ENCODE results near the gene AP1S3.
A peak's percentile ranks its signal among the peaks of the same experiment; 100 is the strongest.

Gene AP1S3

DNA sequence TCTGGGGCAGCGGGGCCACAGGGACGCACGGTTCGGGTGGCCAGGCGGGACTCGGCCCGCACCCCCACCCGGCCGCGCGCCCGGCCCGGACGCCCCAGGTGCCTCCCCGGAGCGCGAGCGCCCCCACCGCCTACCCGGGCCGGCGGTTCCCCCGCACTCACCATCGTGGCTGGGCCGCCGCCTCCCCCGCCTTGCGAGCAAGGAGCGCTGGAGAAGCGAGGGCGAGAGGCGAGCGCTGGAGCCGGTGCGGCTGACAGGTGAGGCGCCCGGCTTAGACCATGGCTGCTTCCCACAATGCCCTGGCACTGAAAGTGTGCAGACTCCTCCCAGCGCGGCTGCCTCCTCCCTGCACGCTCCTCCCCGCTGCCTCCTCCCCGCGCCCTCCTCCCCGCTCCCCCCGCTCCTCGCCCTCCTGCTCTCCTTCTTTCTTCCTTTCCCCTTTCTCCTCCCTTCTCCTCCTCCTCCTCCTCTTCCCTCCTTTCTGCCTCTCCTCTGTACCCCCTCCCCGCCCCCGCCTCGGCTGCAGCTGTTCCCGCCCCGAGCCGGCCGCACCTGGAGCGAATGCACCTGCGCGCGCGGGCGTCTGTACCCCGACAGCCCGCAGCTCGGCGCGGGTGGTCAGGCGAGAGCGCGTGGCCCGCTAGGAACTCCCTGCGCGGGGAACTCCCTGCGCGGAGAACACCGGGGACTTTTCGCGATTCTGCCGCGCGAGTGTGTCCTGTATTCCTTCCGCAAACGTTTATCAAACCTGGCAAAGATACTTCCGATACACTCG is at the start of gene AP1S3:
TSS of gene AP1S3 (minus strand) at position 296 of the 775 bp plus-strand sequence. CDS start at position 164, 132 bp downstream.
- TF ChIP-seq, protein P1, sequence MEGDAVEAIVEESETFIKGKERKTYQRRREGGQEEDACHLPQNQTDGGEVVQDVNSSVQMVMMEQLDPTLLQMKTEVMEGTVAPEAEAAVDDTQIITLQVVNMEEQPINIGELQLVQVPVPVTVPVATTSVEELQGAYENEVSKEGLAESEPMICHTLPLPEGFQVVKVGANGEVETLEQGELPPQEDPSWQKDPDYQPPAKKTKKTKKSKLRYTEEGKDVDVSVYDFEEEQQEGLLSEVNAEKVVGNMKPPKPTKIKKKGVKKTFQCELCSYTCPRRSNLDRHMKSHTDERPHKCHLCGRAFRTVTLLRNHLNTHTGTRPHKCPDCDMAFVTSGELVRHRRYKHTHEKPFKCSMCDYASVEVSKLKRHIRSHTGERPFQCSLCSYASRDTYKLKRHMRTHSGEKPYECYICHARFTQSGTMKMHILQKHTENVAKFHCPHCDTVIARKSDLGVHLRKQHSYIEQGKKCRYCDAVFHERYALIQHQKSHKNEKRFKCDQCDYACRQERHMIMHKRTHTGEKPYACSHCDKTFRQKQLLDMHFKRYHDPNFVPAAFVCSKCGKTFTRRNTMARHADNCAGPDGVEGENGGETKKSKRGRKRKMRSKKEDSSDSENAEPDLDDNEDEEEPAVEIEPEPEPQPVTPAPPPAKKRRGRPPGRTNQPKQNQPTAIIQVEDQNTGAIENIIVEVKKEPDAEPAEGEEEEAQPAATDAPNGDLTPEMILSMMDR (IDR thresholded peaks at IDR 0.05) = no peak
- DNase-seq = peak; percentile 75
- no peaks in the 10 kb centered on the region for H3K9me3 Mint-ChIP-seq
- no peaks in the 10 kb centered on the region for H3K36me3 Mint-ChIP-seq (ENCODE audit: low read depth)
- H3K27ac Mint-ChIP-seq = no peak within 1 kb of the TSS
- H3K4me3 Mint-ChIP-seq = peak within 1 kb of the TSS; percentile 88
- peaks cover 5% of the 10 kb centered on the region for H3K4me1 Mint-ChIP-seq
- H3K27me3 Mint-ChIP-seq (ENCODE audit: low read depth, poor library complexity) = peaks cover 50% of the 10 kb centered on the region

DNA sequence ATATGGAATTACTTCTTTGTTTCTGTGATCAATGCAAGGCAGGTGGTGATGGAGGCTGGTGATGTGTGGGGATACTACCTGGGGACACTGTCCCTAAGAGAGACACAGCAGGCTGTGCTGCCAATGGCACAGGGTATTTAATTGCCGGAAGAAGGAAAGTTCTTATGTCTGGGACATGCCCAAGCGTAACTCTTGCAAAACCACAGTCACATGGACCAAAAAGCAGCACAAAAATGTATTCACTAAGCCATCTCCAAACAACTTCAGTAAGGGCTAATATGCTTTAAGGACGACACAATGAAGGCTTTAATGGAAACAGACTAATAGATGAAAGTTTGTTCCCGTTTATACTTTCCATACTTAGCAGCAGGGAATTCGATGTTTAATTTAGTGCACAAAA is 49.7 kb upstream of the AP1S3 start:
- no peak for DNase-seq
- Mint-ChIP-seq H3K4me1 (no peaks in the 10 kb centered on the region), H3K36me3 (ENCODE audit: low read depth) (peaks cover 63% of the 10 kb centered on the region), H3K27me3 (ENCODE audit: low read depth, poor library complexity) (no peaks in the 10 kb centered on the region), H3K27ac (no peak overlapping the region), H3K9me3 (peaks cover 4% of the 10 kb centered on the region), H3K4me3 (no peak overlapping the region)
- TF ChIP-seq, protein P1 (IDR thresholded peaks at IDR 0.05) = no peak

DNA sequence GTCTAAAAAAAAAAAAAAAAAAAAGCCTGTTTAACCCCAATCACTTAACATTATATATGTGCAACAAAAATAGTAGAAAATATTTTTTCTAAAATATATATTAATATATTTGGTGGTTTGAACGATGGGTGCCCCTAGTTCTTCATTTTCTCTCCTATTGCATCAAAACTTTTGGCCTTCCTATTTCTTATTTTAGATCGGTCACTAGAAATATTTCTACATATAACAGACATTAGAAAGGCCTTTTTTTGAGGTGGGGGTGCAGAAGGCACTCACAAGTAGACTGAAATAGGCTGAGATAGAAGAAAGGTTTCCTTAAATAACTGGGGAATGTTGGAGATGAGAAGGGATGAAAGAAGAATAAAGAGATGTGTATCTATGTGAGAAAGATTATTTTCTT is 49.3 kb upstream of the AP1S3 start:
- Mint-ChIP-seq H3K4me3 (no peak overlapping the region), H3K27ac (no peak overlapping the region), H3K4me1 (no peaks in the 10 kb centered on the region), H3K27me3 (ENCODE audit: low read depth, poor library complexity) (no peaks in the 10 kb centered on the region), H3K36me3 (ENCODE audit: low read depth) (peaks cover 67% of the 10 kb centered on the region), H3K9me3 (peaks cover 4% of the 10 kb centered on the region)
- no peak for DNase-seq
- TF ChIP-seq, protein P1 (IDR thresholded peaks at IDR 0.05) = no peak

DNA sequence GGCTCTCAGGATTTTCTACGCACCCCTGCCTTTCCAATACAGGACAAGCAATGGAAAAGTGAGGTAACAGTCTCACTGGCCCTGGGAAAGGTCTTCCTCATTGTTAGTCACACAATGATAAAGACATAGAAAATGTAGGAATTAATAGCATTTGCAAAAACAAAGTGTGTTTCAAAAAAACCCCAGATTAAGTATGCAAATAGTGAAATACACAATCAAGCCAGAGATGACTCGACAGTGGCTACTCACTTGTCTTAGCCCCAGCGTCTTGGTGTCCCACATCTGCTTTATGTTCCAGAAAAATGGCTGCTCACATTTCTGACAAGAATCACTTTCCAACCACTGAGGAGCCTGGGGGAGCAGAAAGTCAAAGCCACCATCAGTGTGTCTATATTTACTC is 47.0 kb upstream of the AP1S3 start:
- no peak overlapping the region for H3K27ac Mint-ChIP-seq
- peaks cover 73% of the 10 kb centered on the region for H3K36me3 Mint-ChIP-seq (ENCODE audit: low read depth)
- no peaks in the 10 kb centered on the region for H3K27me3 Mint-ChIP-seq (ENCODE audit: low read depth, poor library complexity)
- no peak for DNase-seq
- H3K4me1 Mint-ChIP-seq = no peaks in the 10 kb centered on the region
- TF ChIP-seq, protein P1 (IDR thresholded peaks at IDR 0.05) = no peak
- peaks cover 2% of the 10 kb centered on the region for H3K9me3 Mint-ChIP-seq
- H3K4me3 Mint-ChIP-seq = no peak overlapping the region

DNA sequence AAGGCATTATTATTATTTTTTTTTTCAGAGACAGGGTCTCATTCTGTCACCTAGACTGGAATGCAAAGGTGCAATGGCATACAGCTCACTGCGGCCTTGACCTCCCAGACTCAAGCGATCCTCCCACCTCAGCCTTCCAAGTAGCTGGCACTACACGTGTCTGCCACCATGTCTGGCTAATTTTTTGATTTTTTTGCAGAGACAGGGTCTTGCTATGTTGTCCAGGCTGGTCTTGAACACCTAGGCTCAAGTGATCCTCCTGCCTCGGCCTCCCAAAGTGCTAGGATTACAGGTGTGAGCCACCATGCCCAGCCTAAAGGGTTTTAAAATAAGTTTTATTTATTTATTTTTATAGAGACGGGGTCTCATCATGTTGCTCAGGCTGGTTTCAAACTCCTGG is 45.3 kb upstream of the AP1S3 start:
- Mint-ChIP-seq H3K9me3 (no peaks in the 10 kb centered on the region), H3K4me1 (no peaks in the 10 kb centered on the region), H3K27me3 (ENCODE audit: low read depth, poor library complexity) (no peaks in the 10 kb centered on the region), H3K36me3 (ENCODE audit: low read depth) (peaks cover 73% of the 10 kb centered on the region), H3K27ac (no peak overlapping the region), H3K4me3 (no peak overlapping the region)
- TF ChIP-seq, protein P1 (IDR thresholded peaks at IDR 0.05) = no peak
- no peak for DNase-seq

DNA sequence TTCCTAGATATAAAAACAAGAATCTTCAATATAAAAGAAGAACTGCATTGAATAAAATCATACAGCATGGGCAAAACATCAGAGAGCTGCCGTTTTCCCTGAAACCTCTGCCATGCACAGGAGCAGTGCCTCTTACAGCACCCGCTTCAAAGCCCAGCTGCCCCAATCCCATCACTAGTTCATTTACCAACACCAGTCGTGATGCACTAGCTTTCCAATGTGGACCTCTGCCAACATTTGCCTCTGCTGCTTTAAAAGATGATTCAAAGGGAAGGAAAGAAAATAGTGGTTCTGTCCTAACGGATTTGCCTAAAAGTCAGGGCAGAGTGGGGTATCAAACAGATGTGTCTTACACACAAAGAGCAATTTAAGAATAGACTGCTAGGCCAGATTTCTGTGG is 43.4 kb upstream of the AP1S3 start:
- H3K36me3 Mint-ChIP-seq (ENCODE audit: low read depth) = peaks cover 67% of the 10 kb centered on the region
- no peaks in the 10 kb centered on the region for H3K4me1 Mint-ChIP-seq
- DNase-seq = no peak
- TF ChIP-seq, protein P1 (IDR thresholded peaks at IDR 0.05) = no peak
- H3K27me3 Mint-ChIP-seq (ENCODE audit: low read depth, poor library complexity) = no peaks in the 10 kb centered on the region
- H3K4me3 Mint-ChIP-seq = no peak overlapping the region
- H3K9me3 Mint-ChIP-seq = no peaks in the 10 kb centered on the region
- H3K27ac Mint-ChIP-seq = no peak overlapping the region
